ENCODE results near the gene HDAC5. TPM values are rescaled to one million over a fixed set of nuclear protein-coding genes. Genes with fewer than 3 reads are reported as not detected.

Gene HDAC5
- total RNA-seq, 3 donors from 2014 or later: 18.9 to 48.3 (median 32.4) TPM

DNA sequence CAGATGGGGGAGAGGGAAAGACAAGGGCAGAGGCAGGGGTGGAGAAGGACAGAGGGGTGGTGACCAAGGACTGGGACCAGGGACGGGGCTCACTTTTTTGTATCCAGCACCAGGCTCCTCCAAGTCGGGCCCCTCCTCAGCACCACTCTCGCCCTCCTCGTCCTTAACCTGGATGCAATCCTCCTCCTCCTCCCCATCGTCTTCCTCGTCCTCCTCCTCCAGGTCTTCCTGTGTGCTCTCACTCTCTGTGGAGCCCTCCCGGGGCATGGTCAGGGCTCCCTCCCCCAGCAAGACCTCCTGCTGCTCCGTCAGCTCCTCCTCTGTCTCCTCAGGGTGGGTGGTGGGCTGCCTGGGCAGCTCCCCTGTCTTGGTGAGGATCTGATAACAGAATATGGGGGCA lies 36.1 kb downstream of the HDAC5 start:
- no peak for DNase-seq
- intact Hi-C loops (cut with DNase I, micrococcal nuclease): no loop called here
- no peaks in the 10 kb centered on the region for H3K36me3 ChIP-seq (ENCODE audit: low read depth)
- TF ChIP-seq, protein P1, sequence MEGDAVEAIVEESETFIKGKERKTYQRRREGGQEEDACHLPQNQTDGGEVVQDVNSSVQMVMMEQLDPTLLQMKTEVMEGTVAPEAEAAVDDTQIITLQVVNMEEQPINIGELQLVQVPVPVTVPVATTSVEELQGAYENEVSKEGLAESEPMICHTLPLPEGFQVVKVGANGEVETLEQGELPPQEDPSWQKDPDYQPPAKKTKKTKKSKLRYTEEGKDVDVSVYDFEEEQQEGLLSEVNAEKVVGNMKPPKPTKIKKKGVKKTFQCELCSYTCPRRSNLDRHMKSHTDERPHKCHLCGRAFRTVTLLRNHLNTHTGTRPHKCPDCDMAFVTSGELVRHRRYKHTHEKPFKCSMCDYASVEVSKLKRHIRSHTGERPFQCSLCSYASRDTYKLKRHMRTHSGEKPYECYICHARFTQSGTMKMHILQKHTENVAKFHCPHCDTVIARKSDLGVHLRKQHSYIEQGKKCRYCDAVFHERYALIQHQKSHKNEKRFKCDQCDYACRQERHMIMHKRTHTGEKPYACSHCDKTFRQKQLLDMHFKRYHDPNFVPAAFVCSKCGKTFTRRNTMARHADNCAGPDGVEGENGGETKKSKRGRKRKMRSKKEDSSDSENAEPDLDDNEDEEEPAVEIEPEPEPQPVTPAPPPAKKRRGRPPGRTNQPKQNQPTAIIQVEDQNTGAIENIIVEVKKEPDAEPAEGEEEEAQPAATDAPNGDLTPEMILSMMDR (IDR thresholded peaks at IDR 0.05): no peak
- H3K4me1 ChIP-seq (ENCODE audit: low read depth): peaks cover 3% of the 10 kb centered on the region
- H3K9me3 ChIP-seq: no peaks in the 10 kb centered on the region
- H3K4me3 ChIP-seq: no peak overlapping the region
- ATAC-seq: no peak

GRCh38 chr17:44086364-44087311 lies 36.8 kb downstream of the HDAC5 start:
- peak; percentile 45 for ATAC-seq

GRCh38 chr17:44085908-44086307 lies 37.5 kb downstream of the HDAC5 start:
- DNase-seq (no peak), ATAC-seq (no peak)
- Histone ChIP-seq H3K4me3 (no peak overlapping the region), H3K9me3 (no peaks in the 10 kb centered on the region), H3K4me1 (ENCODE audit: low read depth) (peaks cover 3% of the 10 kb centered on the region), H3K36me3 (ENCODE audit: low read depth) (no peaks in the 10 kb centered on the region)
- intact Hi-C loops (cut with DNase I, micrococcal nuclease): no loop called here
- TF ChIP-seq, protein P1 (IDR thresholded peaks at IDR 0.05): no peak

More at GRCh38 chr17:44086364-44087311, 36.8 kb downstream of the HDAC5 start:
- Histone ChIP-seq H3K4me3 (no peak overlapping the region), H3K36me3 (ENCODE audit: low read depth) (no peaks in the 10 kb centered on the region), H3K9me3 (no peaks in the 10 kb centered on the region), H3K4me1 (ENCODE audit: low read depth) (peaks cover 3% of the 10 kb centered on the region)
- no peak for DNase-seq
- intact Hi-C loops (cut with DNase I, micrococcal nuclease): no loop called here
- TF ChIP-seq, protein P1 (IDR thresholded peaks at IDR 0.05): no peak

DNA sequence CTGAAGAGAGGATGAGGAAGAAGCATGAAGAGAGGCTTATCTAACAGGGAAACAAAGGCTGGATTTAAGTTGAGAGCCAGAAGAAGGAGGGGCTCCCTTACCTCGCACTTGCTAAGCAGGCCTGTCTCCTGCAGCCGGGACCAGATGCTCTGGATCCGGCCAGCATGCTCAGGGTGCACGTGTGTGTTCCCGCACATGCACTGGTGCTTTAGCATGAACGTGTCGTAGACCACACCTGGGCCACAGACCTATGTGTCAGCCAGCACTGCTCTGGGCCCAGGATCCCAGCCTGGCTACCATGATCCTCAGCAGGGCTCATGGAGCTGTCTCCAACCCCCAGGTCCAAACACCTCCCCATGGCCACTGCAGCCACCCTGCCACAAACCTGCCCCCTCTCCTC lies 38.5 kb downstream of the HDAC5 start:
- Histone ChIP-seq H3K36me3 (ENCODE audit: low read depth) (no peaks in the 10 kb centered on the region), H3K4me3 (no peak overlapping the region), H3K9me3 (no peaks in the 10 kb centered on the region), H3K4me1 (ENCODE audit: low read depth) (peaks cover 3% of the 10 kb centered on the region)
- TF ChIP-seq, protein P1 (IDR thresholded peaks at IDR 0.05): no peak
- intact Hi-C loops (cut with DNase I, micrococcal nuclease): no loop called here
- no peak for DNase-seq
- no peak for ATAC-seq

GRCh38 chr17:44084131-44084538 lies 39.3 kb downstream of the HDAC5 start:
- Histone ChIP-seq H3K4me1 (ENCODE audit: low read depth) (peaks cover 3% of the 10 kb centered on the region), H3K4me3 (no peak overlapping the region), H3K9me3 (no peaks in the 10 kb centered on the region), H3K36me3 (ENCODE audit: low read depth) (no peaks in the 10 kb centered on the region)
- TF ChIP-seq, protein P1 (IDR thresholded peaks at IDR 0.05): no peak
- intact Hi-C loops (cut with DNase I, micrococcal nuclease): no loop called here
- DNase-seq: peak in 1 of 3 donors; percentile 40
- peak; percentile 51 for ATAC-seq
